KMS-11 (cell line): ENCODE results near the gene ARAP3.
A peak's percentile ranks its signal among the peaks of the same experiment; 100 is the strongest.
"Not testable (repeated sequence)": the region's sequence is repeated elsewhere in the genome, so short reads cannot be mapped to it uniquely, and the experiment has no call there.

Source experiments
- H2AFZ ChIP-seq: fragments of 200-600 bp; sonication (generic); 2 replicates; pipeline ENCODE4 v1.6.1; 2016; ENCODE audit warnings: antibody characterized with exemption, mixed run types, low read depth
- H3K27ac ChIP-seq: fragments of 200-600 bp; sonication (generic); 2 replicates; pipeline ENCODE4 v1.6.1; 2016; ENCODE audit warnings: mild to moderate bottlenecking, mixed run types
- H3K27me3 ChIP-seq: fragments of 200-600 bp; sonication (generic); 2 replicates; pipeline ENCODE4 v1.6.1; 2017; ENCODE audit warnings: mild to moderate bottlenecking, low read depth, mixed run types, moderate library complexity; ENCODE audit not compliant: insufficient read depth
- H3K36me3 ChIP-seq: fragments of 200-600 bp; sonication (generic); 2 replicates; pipeline ENCODE4 v1.6.1; 2017; ENCODE audit warnings: mild to moderate bottlenecking, mixed run types; ENCODE audit not compliant: insufficient read depth
- H3K4me1 ChIP-seq: fragments of 200-600 bp; sonication (generic); 2 replicates; pipeline ENCODE4 v1.6.1; 2016; ENCODE audit warnings: mild to moderate bottlenecking, low read depth, mixed run types; ENCODE audit not compliant: poor library complexity, severe bottlenecking
- H3K4me2 ChIP-seq: fragments of 200-600 bp; sonication (generic); 2 replicates; pipeline ENCODE4 v1.7.0; 2016; ENCODE audit warnings: mild to moderate bottlenecking, mixed run types
- H3K4me3 ChIP-seq: fragments of 200-600 bp; sonication (generic); IDR thresholded peaks from 2 replicates; pipeline ENCODE4 v1.6.1; 2017; ENCODE audit warnings: low read depth, low read length, mixed read lengths; ENCODE audit not compliant: insufficient read depth
- H3K79me2 ChIP-seq: fragments of 200-600 bp; sonication (generic); 2 replicates; pipeline ENCODE4 v1.6.1; 2016; ENCODE audit warnings: low read depth, mixed run types; ENCODE audit not compliant: insufficient read depth
- H3K9ac ChIP-seq: fragments of 200-600 bp; sonication (generic); 2 replicates; pipeline ENCODE4 v1.6.1; 2016; ENCODE audit warnings: mild to moderate bottlenecking, mixed run types
- H4K20me1 ChIP-seq: fragments of 200-600 bp; sonication (generic); 2 replicates; pipeline ENCODE4 v1.6.1; 2016; ENCODE audit warnings: mild to moderate bottlenecking, mixed run types; ENCODE audit not compliant: insufficient read depth
- CTCF ChIP-seq: fragments of 200-600 bp; sonication (generic); conservative IDR thresholded peaks from 2 replicates; pipeline ENCODE4 v1.6.1; 2017; ENCODE audit warnings: low read depth, mild to moderate bottlenecking, antibody characterized with exemption, low read length, moderate library complexity, mixed read lengths

ARAP3 gene

DNA sequence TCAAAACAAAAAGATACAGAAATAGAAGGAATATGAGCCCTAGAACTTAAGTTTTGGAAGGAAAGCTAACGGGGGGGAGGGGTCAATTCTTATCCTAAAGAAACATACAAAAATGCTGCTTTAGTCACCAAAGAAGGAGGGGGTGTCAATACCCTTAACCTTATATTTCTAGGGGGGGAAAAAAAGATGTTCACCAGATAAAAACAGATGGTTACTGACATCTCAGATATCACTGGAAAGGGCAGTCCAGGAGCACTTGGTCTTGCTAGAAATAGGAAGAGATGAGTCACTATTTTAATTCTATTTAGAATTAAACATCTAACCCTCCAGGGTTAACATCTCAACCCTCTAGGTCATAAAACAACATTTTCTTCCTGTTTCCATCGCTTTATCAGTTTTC is 64.9 kb downstream of the ARAP3 start:
- no peak for TF ChIP-seq CTCF
- Histone ChIP-seq H3K4me1 (peaks cover 21% of the 10 kb centered on the region), H4K20me1 (no peaks in the 10 kb centered on the region), H3K4me2 (peak overlapping the region; percentile 68), H3K36me3 (no peaks in the 10 kb centered on the region), H2AFZ (no peak overlapping the region), H3K79me2 (peaks cover 57% of the 10 kb centered on the region), H3K4me3 (no peak overlapping the region), H3K27me3 (no peaks in the 10 kb centered on the region), H3K9ac (no peak overlapping the region), H3K27ac (no peak overlapping the region)

DNA sequence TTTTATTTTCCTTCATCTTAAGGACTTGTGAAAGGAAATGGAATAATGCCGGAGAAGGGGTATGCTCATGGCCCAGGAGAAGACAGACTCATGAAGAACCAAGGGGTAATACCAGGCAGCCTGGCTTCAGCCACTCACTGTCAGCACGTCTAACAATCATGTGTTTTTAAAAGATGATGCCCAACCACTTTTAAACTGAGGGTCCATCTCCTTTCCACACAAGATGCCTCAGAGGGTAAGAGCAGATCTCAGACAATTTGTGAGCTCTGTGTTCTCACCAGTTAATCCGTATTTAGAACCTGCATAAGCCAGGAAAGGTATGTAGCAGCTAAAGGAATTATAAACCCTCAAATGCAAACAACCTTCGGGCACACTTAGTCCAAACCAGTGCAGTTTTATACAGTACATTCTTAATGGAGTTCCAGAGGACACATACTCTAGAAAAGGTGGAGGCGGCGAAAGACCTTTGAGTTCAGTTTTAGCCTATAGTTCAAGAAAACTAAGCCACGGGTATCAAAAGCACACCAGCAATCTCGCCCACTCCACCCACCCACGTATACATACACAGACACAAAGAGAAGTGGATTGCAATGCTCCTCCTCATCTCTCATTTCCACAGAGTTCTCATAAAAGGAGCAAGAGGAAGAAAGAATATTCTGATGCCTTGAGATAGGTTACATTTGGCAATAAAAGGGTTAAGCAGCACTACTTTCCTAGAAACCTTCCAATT is 65.9 kb downstream of the ARAP3 start:
- no peak overlapping the region; the same call in 1 of the 2 replicates for H3K4me2 ChIP-seq
- H3K4me3 ChIP-seq = no peak overlapping the region
- H3K79me2 ChIP-seq = peaks cover 65% of the 10 kb centered on the region
- no peaks in the 10 kb centered on the region for H3K27me3 ChIP-seq
- no peak overlapping the region for H3K27ac ChIP-seq
- H4K20me1 ChIP-seq = no peaks in the 10 kb centered on the region
- H2AFZ ChIP-seq = no peak overlapping the region
- peaks cover 21% of the 10 kb centered on the region for H3K4me1 ChIP-seq
- no peaks in the 10 kb centered on the region for H3K36me3 ChIP-seq
- no peak overlapping the region for H3K9ac ChIP-seq
- no peak for TF ChIP-seq CTCF

GRCh38 chr5:141613344-141613743 is 68.7 kb downstream of the ARAP3 start:
- Histone ChIP-seq H3K4me2 (no peak overlapping the region), H4K20me1 (no peaks in the 10 kb centered on the region), H3K27me3 (no peaks in the 10 kb centered on the region), H2AFZ (no peak overlapping the region), H3K79me2 (peaks cover 92% of the 10 kb centered on the region), H3K4me3 (no peak overlapping the region), H3K27ac (no peak overlapping the region), H3K9ac (no peak overlapping the region), H3K36me3 (no peaks in the 10 kb centered on the region), H3K4me1 (peaks cover 14% of the 10 kb centered on the region)
- no peak for TF ChIP-seq CTCF

GRCh38 chr5:141611289-141611688 is 70.7 kb downstream of the ARAP3 start:
- TF ChIP-seq CTCF = no peak
- H3K27ac ChIP-seq = no peak overlapping the region

GRCh38 chr5:141609921-141610320 is 72.1 kb downstream of the ARAP3 start:
- peaks cover 20% of the 10 kb centered on the region for H3K4me1 ChIP-seq
- not testable (repeated sequence) for H3K27me3 ChIP-seq, H3K27ac ChIP-seq, H3K4me2 ChIP-seq, H3K9ac ChIP-seq, H2AFZ ChIP-seq, H3K36me3 ChIP-seq, H4K20me1 ChIP-seq, H3K4me3 ChIP-seq
- H3K79me2 ChIP-seq = peaks cover 92% of the 10 kb centered on the region

More at GRCh38 chr5:141611289-141611688, 70.7 kb downstream of the ARAP3 start:
- Histone ChIP-seq H3K36me3 (no peaks in the 10 kb centered on the region), H3K79me2 (peaks cover 94% of the 10 kb centered on the region), H2AFZ (no peak overlapping the region), H3K9ac (no peak overlapping the region), H3K4me3 (no peak overlapping the region), H3K4me2 (no peak overlapping the region), H4K20me1 (no peaks in the 10 kb centered on the region), H3K27me3 (no peaks in the 10 kb centered on the region), H3K4me1 (peaks cover 8% of the 10 kb centered on the region)
